ENCODE measurements around the gene TMEM209.
"Not testable (repeated sequence)": the region's sequence is repeated elsewhere in the genome, so short reads cannot be mapped to it uniquely, and the experiment has no call there.

DNA sequence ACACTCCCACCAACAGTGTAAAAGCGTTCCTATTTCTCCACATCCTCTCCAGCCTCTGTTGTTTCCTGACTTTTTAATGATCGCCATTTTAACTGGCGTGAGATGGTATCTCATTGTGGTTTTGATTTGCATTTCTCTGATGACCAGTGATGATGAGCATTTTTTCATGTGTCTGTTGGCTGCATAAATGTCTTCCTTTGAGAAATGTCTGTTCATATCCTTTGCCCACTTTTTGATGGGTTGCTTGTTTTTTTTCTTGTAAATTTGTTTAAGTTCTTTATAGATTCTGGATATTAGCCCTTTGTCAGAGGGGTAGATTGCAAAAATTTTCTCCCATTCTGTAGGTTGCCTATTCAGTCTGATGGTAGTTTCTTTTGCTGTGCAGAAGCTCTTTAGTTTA is 44.4 kb upstream of the TMEM209 start:
- TF ChIP-seq REST (IDR thresholded peaks at IDR 0.05; ENCODE audit: borderline replicate concordance); POLR2AphosphoS5 (IDR thresholded peaks at IDR 0.05); TAF1 (IDR thresholded peaks at IDR 0.05; ENCODE audit: low read depth); SMC3 (conservative IDR thresholded peaks at IDR 0.05; ENCODE audit: poor library complexity); RAD21 (conservative IDR thresholded peaks at IDR 0.05); EP300 (conservative IDR thresholded peaks at IDR 0.05; ENCODE audit: poor library complexity, severe bottlenecking): not testable (repeated sequence)
- TF ChIP-seq, protein P1, sequence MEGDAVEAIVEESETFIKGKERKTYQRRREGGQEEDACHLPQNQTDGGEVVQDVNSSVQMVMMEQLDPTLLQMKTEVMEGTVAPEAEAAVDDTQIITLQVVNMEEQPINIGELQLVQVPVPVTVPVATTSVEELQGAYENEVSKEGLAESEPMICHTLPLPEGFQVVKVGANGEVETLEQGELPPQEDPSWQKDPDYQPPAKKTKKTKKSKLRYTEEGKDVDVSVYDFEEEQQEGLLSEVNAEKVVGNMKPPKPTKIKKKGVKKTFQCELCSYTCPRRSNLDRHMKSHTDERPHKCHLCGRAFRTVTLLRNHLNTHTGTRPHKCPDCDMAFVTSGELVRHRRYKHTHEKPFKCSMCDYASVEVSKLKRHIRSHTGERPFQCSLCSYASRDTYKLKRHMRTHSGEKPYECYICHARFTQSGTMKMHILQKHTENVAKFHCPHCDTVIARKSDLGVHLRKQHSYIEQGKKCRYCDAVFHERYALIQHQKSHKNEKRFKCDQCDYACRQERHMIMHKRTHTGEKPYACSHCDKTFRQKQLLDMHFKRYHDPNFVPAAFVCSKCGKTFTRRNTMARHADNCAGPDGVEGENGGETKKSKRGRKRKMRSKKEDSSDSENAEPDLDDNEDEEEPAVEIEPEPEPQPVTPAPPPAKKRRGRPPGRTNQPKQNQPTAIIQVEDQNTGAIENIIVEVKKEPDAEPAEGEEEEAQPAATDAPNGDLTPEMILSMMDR (IDR thresholded peaks at IDR 0.05; ENCODE audit: poor library complexity, severe bottlenecking): not testable (repeated sequence)
